ENCODE measurements around the gene ZNF488.

GRCh38 chr10:47347303-47347675, 36.8 kb downstream of the ZNF488 start:
- TF ChIP-seq CTCF (conservative IDR thresholded peaks at IDR 0.05 in 1 of 2, IDR thresholded peaks at IDR 0.05 in 1 of 2; ENCODE audit: extremely low read depth in 1 of 2, insufficient read depth in 1 of 2, low read depth in 1 of 2, low read length in 2 of 2) (no peak), EZH2 (IDR thresholded peaks at IDR 0.05; ENCODE audit: borderline replicate concordance, low read length) (no peak)

All from mammary epithelial cell (primary cell).